ENCODE measurements around the gene TM7SF2. TPM values are rescaled to one million over a fixed set of nuclear protein-coding genes. Genes with fewer than 3 reads are reported as not detected.

TM7SF2 gene
- total RNA-seq, 4 donors from 2014 or later, result 118 to 374 (median 160) TPM

DNA sequence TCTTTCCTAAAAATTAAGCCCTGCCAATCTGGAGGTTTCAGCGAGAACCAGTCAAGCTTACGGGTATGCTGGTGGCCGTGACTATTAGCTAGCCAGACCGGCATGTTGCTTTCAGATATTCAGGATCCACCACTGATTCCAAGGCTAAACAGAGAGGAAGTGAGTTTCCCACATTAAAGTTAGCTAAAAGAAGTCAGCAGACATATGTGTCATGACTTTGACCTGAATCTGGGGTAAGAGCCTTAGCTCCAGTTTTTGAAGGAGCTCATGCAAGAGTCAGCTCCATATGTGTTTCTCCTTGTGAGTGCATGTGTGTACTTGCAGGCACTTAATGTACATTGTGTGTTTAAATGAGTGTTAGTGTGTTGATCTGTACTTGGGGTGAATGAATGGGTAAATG, 26.2 kb upstream of the TM7SF2 start:
- intact Hi-C loops (cut with DNase I; ENCODE audit: low total_unique reads), result loop anchor here (10.0 kb wide), 1 partner anchor 71 kb away; the partner anchor contains the start of gene ARL2
- WGBS, 2 donors, result 84 to 90% methylated on average over 4 of the region's 4 CpGs
- no peak for DNase-seq (ENCODE audit: low spot score in 2 of 2)

DNA sequence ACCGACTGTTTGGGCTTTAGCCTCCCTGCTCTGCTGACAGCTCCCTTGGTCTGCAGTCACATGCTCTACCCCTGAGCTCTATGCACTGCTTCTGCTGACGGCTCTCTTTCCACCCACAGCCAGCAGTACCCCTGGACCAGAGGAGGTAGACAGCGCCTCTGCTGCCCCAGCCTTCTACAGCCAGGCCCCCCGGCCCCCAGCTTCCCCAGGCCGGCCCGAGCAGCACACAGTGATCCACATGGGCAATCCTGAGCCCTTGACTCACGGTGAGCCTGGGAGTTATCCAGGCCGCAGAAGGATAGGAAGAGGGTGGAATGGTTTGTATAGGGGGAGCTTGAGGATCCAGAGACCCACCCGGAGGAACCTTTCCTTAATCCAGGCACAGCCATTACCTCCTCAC, 24.9 kb upstream of the TM7SF2 start:
- TF ChIP-seq POLR2A (IDR thresholded peaks at IDR 0.05), result no peak
- TF ChIP-seq, protein P1, sequence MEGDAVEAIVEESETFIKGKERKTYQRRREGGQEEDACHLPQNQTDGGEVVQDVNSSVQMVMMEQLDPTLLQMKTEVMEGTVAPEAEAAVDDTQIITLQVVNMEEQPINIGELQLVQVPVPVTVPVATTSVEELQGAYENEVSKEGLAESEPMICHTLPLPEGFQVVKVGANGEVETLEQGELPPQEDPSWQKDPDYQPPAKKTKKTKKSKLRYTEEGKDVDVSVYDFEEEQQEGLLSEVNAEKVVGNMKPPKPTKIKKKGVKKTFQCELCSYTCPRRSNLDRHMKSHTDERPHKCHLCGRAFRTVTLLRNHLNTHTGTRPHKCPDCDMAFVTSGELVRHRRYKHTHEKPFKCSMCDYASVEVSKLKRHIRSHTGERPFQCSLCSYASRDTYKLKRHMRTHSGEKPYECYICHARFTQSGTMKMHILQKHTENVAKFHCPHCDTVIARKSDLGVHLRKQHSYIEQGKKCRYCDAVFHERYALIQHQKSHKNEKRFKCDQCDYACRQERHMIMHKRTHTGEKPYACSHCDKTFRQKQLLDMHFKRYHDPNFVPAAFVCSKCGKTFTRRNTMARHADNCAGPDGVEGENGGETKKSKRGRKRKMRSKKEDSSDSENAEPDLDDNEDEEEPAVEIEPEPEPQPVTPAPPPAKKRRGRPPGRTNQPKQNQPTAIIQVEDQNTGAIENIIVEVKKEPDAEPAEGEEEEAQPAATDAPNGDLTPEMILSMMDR (IDR thresholded peaks at IDR 0.05), result no peak
- 84 to 90% methylated on average over 7 to 9 of the region's 9 CpGs for WGBS, 2 donors
- H3K4me3 ChIP-seq (ENCODE audit: low read depth, poor library complexity, severe bottlenecking), result no peak overlapping the region
- intact Hi-C loops (cut with DNase I; ENCODE audit: low total_unique reads), result loop anchor here (10.0 kb wide), 1 partner anchor 72 kb away; the partner anchor contains the start of gene ARL2
- DNase-seq (ENCODE audit: low spot score in 2 of 2), result no peak

More for the DNA sequence above, 26.2 kb upstream of the TM7SF2 start:
- H3K4me3 ChIP-seq (ENCODE audit: low read depth, poor library complexity, severe bottlenecking), result no peak overlapping the region
- TF ChIP-seq, protein P1 (IDR thresholded peaks at IDR 0.05), result no peak
- TF ChIP-seq POLR2A (IDR thresholded peaks at IDR 0.05), result no peak

DNA sequence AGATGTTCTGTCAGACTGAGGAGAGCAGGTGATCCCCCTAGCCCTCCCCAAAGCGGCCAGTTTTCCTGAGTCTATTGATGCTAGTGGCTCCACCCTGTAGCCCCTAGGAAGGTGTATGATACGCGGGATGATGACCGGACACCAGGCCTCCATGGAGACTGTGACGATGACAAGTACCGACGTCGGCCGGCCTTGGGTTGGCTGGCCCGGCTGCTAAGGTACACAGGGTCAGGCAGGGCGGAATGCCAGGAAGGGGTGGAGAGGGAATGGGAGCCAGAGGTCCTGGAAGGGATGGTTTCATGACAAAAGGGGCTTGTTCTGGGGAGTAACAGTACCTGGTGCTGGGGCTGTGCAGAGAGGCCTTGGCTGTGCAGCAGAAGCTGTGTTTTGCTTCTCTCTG, 24.5 kb upstream of the TM7SF2 start:
- WGBS, 2 donors, result 91 to 94% methylated on average over 11 of the region's 11 CpGs
- DNase-seq (ENCODE audit: low spot score in 2 of 2), result no peak
- no peak overlapping the region for H3K4me3 ChIP-seq (ENCODE audit: low read depth, poor library complexity, severe bottlenecking)
- TF ChIP-seq, protein P1 (IDR thresholded peaks at IDR 0.05), result no peak
- no peak for TF ChIP-seq POLR2A (IDR thresholded peaks at IDR 0.05)
- intact Hi-C loops (cut with DNase I; ENCODE audit: low total_unique reads), result loop anchor here (10.0 kb wide), 1 partner anchor 72 kb away; the partner anchor contains the start of gene ARL2

DNA sequence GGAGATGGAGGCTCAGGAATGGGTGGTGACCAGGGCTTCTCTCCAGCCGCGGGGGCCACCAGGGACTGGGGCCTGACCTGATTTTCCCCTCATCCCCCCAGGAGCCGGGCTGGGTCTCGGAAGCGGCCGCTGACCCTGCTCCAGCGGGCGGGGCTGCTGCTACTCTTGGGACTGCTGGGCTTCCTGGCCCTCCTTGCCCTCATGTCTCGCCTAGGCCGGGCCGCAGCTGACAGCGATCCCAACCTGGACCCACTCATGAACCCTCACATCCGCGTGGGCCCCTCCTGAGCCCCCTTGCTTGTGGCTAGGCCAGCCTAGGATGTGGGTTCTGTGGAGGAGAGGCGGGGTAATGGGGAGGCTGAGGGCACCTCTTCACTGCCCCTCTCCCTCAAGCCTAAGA, 23.8 kb upstream of the TM7SF2 start:
- TF ChIP-seq POLR2A (IDR thresholded peaks at IDR 0.05), result no peak
- TF ChIP-seq, protein P1 (IDR thresholded peaks at IDR 0.05), result no peak
- WGBS, 2 donors, result 92% methylated on average over 10 to 15 of the region's 15 CpGs
- no peak overlapping the region for H3K4me3 ChIP-seq (ENCODE audit: low read depth, poor library complexity, severe bottlenecking)
- DNase-seq (ENCODE audit: low spot score in 2 of 2), result no peak
- intact Hi-C loops (cut with DNase I; ENCODE audit: low total_unique reads), result loop anchor here (10.0 kb wide), 1 partner anchor 73 kb away; the partner anchor contains the start of gene ARL2

DNA sequence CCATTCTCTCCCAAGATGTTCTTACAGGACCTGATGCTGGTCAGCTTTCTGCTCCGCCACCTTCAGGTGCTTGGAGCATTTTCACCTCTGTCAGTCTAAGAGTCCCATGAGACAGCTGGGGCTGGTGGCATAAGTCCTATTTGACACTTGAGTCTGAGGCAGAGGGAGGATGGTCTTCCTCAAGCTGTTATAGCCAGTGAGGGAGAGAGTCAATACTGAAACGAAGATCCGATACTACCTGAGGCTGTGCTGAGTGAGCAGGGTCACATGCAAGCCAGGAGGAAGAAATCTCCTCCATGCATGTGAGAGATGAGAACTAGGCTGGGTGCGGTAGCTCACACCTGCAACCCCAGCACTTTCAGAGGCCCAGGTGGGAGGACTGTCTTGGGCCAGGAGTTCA, 22.1 kb upstream of the TM7SF2 start:
- 86 to 87% methylated on average over 4 of the region's 4 CpGs for WGBS, 2 donors
- intact Hi-C loops (cut with DNase I; ENCODE audit: low total_unique reads), result loop anchor here (10.0 kb wide), 1 partner anchor 75 kb away; the partner anchor contains the start of gene ARL2
- no peak for DNase-seq (ENCODE audit: low spot score in 2 of 2)
- no peak for TF ChIP-seq POLR2A (IDR thresholded peaks at IDR 0.05)
- TF ChIP-seq, protein P1 (IDR thresholded peaks at IDR 0.05), result no peak
- no peak overlapping the region for H3K4me3 ChIP-seq (ENCODE audit: low read depth, poor library complexity, severe bottlenecking)

DNA sequence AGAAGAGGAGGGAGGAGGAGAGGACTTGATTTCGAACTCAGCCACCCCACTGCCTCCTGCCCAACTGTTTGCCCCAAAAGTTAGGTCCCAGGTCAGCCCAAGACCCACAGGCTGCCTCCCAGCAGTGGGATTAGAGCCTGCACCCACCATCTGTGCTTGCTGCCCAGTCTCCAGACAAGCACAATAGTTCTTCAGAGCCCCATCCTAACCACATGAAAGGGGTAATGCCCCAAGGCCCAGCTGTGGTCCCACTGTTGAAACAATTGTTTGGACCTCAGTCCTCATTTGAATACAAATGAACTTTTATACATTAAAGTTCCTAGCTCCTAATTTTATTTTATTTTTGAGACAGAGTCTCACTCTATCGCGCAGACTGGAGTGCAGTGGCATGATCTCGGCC, 21.0 kb upstream of the TM7SF2 start:
- TF ChIP-seq, protein P1 (IDR thresholded peaks at IDR 0.05), result no peak
- no peak for TF ChIP-seq POLR2A (IDR thresholded peaks at IDR 0.05)
- DNase-seq (ENCODE audit: low spot score in 2 of 2), result no peak
- H3K4me3 ChIP-seq (ENCODE audit: low read depth, poor library complexity, severe bottlenecking), result no peak overlapping the region
- intact Hi-C loops (cut with DNase I; ENCODE audit: low total_unique reads), result no loop called here
- WGBS, 2 donors, result 90% methylated on average over 4 of the region's 4 CpGs
